Measurements from ENCODE around the gene TTI1. TPM values are rescaled to one million over a fixed set of nuclear protein-coding genes. Genes with fewer than 3 reads are reported as not detected.

TTI1 gene
- total and polyA plus RNA-seq, 9 of the 15 experiments (the other 6 are each of a cell fraction or from before 2014, with no cell fraction given), result 9.8 to 55.1 (median 39.4) TPM

GRCh38 chr20:38032585-38033329, 499 bp downstream of the TTI1 start (continued):
- TF ChIP-seq PRMT5 (CRISPR knock-in tag; IDR thresholded peaks at IDR 0.05) (no peak), USF1 (CRISPR knock-in tag; IDR thresholded peaks at IDR 0.05) (peak; percentile 82), HNRNPLL (IDR thresholded peaks at IDR 0.05; ENCODE audit: low read depth, low read length, poor library complexity, severe bottlenecking) (peak; percentile 5), DLX4 (CRISPR knock-in tag; IDR thresholded peaks at IDR 0.05) (no peak), ZNF408 (CRISPR knock-in tag; IDR thresholded peaks at IDR 0.05; ENCODE audit: low read depth) (no peak), ZNF444 (CRISPR knock-in tag; IDR thresholded peaks at IDR 0.05) (no peak), ZNF41 (CRISPR knock-in tag; conservative IDR thresholded peaks at IDR 0.05) (no peak), C11orf30 (IDR thresholded peaks at IDR 0.05; ENCODE audit: low read depth) (no peak), IRF2 (CRISPR knock-in tag; IDR thresholded peaks at IDR 0.05) (no peak), CBX2 (IDR thresholded peaks at IDR 0.05; ENCODE audit: insufficient read depth, low read length, poor library complexity, severe bottlenecking) (no peak), FOSL1 (tag; conservative IDR thresholded peaks at IDR 0.05) (0 out of 2 replicates have a peak, but pooled peaks have one; percentile 18), ZNF592 (IDR thresholded peaks at IDR 0.05) (peak; percentile 93), IFI16 (CRISPR knock-in tag; IDR thresholded peaks at IDR 0.05) (no peak), RAD21 (CRISPR knock-in tag; conservative IDR thresholded peaks at IDR 0.05 in 1 of 2, IDR thresholded peaks at IDR 0.05 in 1 of 2) (no peak), EGR1 (conservative IDR thresholded peaks at IDR 0.05) (peak; percentile 64), TSC22D4 (tag; IDR thresholded peaks at IDR 0.05) (no peak), ZBTB17 (CRISPR knock-in tag; IDR thresholded peaks at IDR 0.05) (0 out of 2 replicates have a peak, but pooled peaks have one; percentile 21), CTCF (IDR thresholded peaks at IDR 0.05 in 2 of 3, conservative IDR thresholded peaks at IDR 0.05 in 1 of 3; ENCODE audit: insufficient read depth in 2 of 3, low read depth in 1 of 3, low read length in 3 of 3) (no peak), RHOXF2B (CRISPR knock-in tag; conservative IDR thresholded peaks at IDR 0.05) (no peak)
